ENCODE measurements around the gene JAG1. TPM values are rescaled to one million over a fixed set of nuclear protein-coding genes. Genes with fewer than 3 reads are reported as not detected.

JAG1 gene
- polyA plus RNA-seq, 1 experiment = 13.5 TPM

DNA sequence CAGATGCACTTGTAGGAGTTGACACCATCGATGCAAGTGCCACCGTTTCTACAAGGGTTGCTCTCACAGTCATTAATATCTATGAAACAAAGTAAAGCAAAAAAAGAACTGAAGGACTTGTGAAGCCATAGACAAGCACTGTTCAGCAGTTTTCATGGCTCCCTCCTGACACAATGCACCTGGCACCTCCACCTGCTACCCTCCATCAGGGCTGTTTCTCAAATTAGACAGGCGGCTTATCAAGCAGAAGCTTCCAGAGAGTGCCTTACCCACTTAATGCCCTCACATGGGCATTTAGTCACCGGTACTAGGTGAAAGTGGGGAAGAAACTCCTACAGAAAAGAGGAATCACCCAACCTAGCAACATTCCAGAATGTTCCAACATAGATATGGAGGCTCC lies 27.8 kb downstream of the JAG1 start:
- H3K27me3 ChIP-seq (ENCODE audit: control insufficient read depth, insufficient read depth, low read length) = no peaks in the 10 kb centered on the region
- ChIA-PET POLR2A (no interaction called here), CTCF (no interaction called here)
- no peak for DNase-seq (ENCODE audit: low read depth, low spot score)
- TF ChIP-seq, protein P1, sequence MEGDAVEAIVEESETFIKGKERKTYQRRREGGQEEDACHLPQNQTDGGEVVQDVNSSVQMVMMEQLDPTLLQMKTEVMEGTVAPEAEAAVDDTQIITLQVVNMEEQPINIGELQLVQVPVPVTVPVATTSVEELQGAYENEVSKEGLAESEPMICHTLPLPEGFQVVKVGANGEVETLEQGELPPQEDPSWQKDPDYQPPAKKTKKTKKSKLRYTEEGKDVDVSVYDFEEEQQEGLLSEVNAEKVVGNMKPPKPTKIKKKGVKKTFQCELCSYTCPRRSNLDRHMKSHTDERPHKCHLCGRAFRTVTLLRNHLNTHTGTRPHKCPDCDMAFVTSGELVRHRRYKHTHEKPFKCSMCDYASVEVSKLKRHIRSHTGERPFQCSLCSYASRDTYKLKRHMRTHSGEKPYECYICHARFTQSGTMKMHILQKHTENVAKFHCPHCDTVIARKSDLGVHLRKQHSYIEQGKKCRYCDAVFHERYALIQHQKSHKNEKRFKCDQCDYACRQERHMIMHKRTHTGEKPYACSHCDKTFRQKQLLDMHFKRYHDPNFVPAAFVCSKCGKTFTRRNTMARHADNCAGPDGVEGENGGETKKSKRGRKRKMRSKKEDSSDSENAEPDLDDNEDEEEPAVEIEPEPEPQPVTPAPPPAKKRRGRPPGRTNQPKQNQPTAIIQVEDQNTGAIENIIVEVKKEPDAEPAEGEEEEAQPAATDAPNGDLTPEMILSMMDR (IDR thresholded peaks at IDR 0.05; ENCODE audit: low read depth, low read length) = no peak
- no peak overlapping the region for H3K4me3 ChIP-seq (ENCODE audit: low read depth, low read length)
- no peak overlapping the region for H3K27ac ChIP-seq (ENCODE audit: low read depth, low read length)
- H3K9me3 ChIP-seq (ENCODE audit: control insufficient read depth, insufficient read depth, low read length) = no peaks in the 10 kb centered on the region

DNA sequence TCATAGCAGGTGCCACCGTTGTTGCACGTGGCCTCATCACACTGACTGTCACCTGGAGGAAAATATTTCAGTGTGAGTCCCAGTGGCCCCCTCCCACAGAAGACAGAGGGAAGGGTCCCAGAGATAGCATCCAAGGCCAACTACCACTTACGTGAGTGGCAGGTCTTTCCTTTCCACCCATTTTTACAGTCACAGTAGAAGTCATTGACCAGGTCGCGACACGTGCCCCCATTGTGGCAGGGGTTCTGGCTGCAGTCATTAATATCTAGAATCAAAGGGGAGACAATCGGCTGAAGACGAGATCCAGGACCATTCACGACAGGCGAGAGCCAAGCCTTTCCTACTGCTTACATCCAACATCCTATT lies 28.6 kb downstream of the JAG1 start:
- H3K4me3 ChIP-seq (ENCODE audit: low read depth, low read length) = no peak overlapping the region
- ChIA-PET POLR2A (no interaction called here), CTCF (interaction anchor here (0.7 kb wide), 1 partner anchor 92 kb away, joined by 4 read pairs; no protein-coding TSS in a partner anchor)
- TF ChIP-seq, protein P1 (IDR thresholded peaks at IDR 0.05; ENCODE audit: low read depth, low read length) = no peak
- no peaks in the 10 kb centered on the region for H3K27me3 ChIP-seq (ENCODE audit: control insufficient read depth, insufficient read depth, low read length)
- DNase-seq (ENCODE audit: low read depth, low spot score) = no peak
- no peaks in the 10 kb centered on the region for H3K9me3 ChIP-seq (ENCODE audit: control insufficient read depth, insufficient read depth, low read length)
- H3K27ac ChIP-seq (ENCODE audit: low read depth, low read length) = no peak overlapping the region

DNA sequence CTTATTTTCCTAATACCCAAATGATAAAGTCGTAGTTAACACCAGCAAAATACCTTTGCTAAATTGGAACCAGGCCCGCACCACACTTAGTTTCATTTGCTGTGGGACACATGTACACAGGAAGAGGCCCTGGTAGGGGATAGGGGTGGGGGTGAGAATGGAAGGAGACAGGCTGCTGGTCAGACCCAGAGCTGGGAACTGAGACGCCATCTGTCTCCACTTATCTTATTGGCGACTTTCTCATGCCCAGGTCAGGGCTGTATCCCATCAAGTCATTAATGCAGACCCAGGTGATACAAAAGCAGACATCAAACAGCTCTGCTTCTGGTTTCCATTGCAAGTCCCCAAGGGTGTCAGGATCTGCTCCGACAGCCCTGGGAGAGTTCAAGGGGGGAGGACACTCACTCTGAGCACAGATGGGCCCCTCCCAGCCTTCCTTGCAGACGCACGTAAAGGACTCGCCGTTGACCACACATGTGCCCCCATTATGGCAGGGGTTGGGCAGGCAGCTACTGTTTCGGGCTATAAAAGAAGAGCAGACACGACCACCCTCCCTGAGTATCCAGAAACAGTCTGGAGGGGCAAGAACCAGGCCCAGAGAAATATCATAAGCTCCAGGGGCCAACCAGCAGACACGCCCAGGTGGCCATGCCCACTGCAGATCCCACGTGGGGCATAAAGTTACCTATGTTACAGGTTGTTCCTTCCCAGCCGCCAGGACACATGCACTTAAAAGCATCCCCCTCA lies 29.2 kb downstream of the JAG1 start:
- ChIA-PET CTCF (interaction anchor here (0.7 kb wide), 1 partner anchor 92 kb away, joined by 4 read pairs; no protein-coding TSS in a partner anchor), POLR2A (no interaction called here)
- Histone ChIP-seq H3K27me3 (ENCODE audit: control insufficient read depth, insufficient read depth, low read length) (no peaks in the 10 kb centered on the region), H3K27ac (ENCODE audit: low read depth, low read length) (no peak overlapping the region), H3K4me3 (ENCODE audit: low read depth, low read length) (no peak overlapping the region), H3K9me3 (ENCODE audit: control insufficient read depth, insufficient read depth, low read length) (no peaks in the 10 kb centered on the region)
- TF ChIP-seq, protein P1 (IDR thresholded peaks at IDR 0.05; ENCODE audit: low read depth, low read length) = no peak
- no peak for DNase-seq (ENCODE audit: low read depth, low spot score)

DNA sequence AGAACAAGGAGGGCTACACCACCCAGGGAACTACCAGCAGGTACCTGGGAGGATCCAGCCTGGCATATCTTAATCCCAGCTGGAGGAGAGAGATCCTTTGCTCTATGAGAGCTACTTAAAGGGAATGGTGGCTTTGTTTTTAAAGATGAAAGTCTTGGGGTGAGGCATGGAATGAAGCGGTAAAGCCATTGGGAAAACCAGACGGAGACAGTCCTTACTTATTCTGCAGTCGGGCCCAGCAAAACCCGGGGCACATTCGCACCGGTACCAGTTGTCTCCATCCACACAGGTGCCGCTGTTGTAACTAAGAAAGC lies 30.3 kb downstream of the JAG1 start:
- H3K9me3 ChIP-seq (ENCODE audit: control insufficient read depth, insufficient read depth, low read length) = no peaks in the 10 kb centered on the region
- TF ChIP-seq, protein P1 (IDR thresholded peaks at IDR 0.05; ENCODE audit: low read depth, low read length) = no peak
- no peak overlapping the region for H3K4me3 ChIP-seq (ENCODE audit: low read depth, low read length)
- ChIA-PET CTCF (no interaction called here), POLR2A (interaction anchor here (0.6 kb wide), 1 partner anchor 71 kb away, joined by 3 read pairs; no protein-coding TSS in a partner anchor)
- no peak for DNase-seq (ENCODE audit: low read depth, low spot score)
- no peak overlapping the region for H3K27ac ChIP-seq (ENCODE audit: low read depth, low read length)
- no peaks in the 10 kb centered on the region for H3K27me3 ChIP-seq (ENCODE audit: control insufficient read depth, insufficient read depth, low read length)

DNA sequence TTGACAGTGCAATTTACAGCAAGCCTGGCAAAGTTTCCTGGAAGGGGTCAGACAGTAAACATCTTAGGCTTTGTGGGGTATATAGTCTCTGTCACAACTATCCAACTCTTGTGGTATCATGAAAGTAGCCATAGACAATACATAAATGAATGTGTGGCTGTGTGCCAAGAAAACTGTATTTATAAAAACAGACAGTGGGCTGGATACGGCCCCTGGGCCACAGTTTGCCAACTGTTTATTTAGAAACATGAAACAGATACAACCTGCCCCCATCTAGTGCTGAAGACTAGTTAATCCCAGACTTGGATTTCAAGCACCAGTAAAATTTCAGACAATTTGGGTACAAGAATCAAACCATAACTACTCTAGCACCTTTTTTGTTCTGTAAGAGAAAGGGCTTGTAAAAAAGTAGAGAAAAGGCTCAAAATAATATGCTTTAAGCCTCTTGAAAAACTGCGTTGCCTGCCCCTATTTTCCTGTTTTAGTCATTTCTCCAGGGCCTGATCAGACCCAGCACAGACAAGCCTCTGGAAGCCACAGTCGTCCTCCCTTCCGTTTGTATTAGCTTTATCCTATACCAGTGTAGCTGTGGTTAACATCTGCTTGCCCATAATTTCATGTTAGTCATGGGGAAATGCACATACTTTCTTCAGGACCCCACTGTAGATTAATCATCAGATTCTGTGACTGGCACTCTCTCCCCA lies 30.8 kb downstream of the JAG1 start:
- H3K27me3 ChIP-seq (ENCODE audit: control insufficient read depth, insufficient read depth, low read length) = no peaks in the 10 kb centered on the region
- H3K9me3 ChIP-seq (ENCODE audit: control insufficient read depth, insufficient read depth, low read length) = no peaks in the 10 kb centered on the region
- no peak overlapping the region for H3K4me3 ChIP-seq (ENCODE audit: low read depth, low read length)
- ChIA-PET CTCF (no interaction called here), POLR2A (interaction anchor here (0.6 kb wide), 1 partner anchor 72 kb away, joined by 3 read pairs; no protein-coding TSS in a partner anchor)
- TF ChIP-seq, protein P1 (IDR thresholded peaks at IDR 0.05; ENCODE audit: low read depth, low read length) = no peak
- DNase-seq (ENCODE audit: low read depth, low spot score) = no peak
- no peak overlapping the region for H3K27ac ChIP-seq (ENCODE audit: low read depth, low read length)

All from AG04450 (cell line).